ELF-1 (cell line): ENCODE data around the gene SLC27A1.
A peak's percentile ranks its signal among the peaks of the same experiment; 100 is the strongest.
"Not testable (repeated sequence)": the region's sequence is repeated elsewhere in the genome, so short reads cannot be mapped to it uniquely, and the experiment has no call there.

Experiments used
- DNase-seq: peaks from one replicate; pipeline ENCODE4 v3.0.0-alpha.2; 2016; ENCODE audit warnings: low read depth, low spot score

The SLC27A1 gene

DNA sequence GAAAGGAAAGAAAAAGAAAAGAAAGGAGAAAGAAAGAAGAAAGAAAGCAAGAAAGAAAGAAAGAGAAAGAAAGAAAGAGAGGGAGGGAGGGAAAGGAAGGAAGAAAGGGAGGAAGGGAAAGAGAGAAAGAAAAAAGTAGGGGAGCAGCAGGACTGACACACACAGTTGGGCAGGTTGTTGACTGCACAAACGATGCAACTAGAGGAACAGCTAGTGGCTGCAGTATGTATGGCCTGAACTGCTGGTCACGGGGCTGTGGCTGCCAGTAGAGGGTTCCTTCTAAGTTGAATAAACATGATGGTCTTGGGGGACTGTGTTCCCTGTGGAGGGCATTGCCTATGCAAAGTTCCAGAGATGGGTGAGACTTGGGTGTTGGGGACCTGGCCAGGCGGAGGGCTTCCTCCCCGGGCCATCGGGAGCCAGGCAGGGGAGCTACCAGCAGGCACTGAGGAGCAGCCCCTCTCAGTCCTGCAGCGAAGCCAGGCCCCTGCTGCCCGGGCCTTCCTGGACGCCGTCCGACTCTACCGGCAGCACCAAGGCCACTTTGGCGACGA is 68.4 kb downstream of the SLC27A1 start:
- no peak for DNase-seq

DNA sequence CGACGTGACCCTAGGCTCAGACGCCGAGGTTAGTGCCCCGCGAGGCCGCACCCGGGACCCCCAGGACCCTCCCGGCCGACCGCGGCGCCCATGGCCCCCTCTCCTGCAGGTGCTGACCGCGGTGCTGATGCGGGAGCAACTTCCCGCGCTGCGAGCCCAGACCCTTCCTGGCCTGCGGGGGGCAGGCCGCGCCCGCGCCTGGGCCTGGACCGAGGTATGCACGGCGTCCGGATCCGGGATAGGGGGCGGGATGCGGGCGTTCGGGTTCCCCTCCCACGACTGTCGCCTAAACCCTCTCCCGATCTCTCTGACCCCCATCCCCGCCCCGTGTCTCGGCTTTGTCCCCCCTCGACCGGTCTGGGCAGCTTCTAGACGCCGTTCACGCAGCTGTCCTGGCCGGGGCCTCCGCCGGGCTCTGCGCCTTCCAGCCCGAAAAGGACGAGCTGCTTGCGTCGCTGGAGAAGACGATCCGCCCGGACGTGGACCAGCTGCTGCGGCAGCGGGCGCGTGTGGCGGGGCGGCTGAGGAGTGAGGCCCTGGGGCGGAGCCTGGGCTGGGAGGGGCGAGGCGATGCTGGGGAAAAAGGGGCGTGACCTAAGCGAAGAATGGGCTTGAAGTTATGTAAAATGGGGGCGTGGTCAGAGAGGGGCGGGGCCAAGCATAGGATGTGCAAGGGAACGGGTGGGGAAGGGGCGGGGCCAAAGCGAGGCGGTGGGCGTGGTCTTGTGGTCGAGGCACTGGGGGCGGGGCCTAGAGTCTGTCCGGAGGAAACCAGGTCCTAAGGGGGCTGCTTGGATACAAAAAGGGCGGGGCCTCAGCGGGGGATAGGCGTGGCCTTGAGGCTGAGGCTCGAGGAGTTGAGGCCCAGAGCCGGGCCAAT is 69.2 kb downstream of the SLC27A1 start:
- DNase-seq: peak; percentile 96

DNA sequence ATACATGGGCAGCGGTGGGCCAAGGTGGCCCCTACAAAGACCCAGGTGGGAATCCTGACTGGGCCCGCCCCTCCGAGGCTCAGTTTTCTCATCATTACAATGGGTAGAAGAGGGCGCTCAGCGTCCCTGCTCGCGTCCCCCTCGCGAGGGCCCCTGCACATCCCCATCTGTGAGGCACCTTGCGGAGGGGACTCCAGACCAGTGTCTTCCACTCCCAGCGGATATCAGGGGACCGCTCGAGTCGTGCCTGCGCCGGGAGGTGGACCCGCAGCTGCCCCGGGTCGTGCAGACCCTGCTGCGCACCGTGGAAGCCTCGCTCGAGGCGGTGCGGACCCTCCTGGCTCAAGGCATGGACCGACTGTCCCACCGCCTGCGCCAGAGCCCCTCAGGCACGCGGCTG is 69.8 kb downstream of the SLC27A1 start:
- DNase-seq: no peak

DNA sequence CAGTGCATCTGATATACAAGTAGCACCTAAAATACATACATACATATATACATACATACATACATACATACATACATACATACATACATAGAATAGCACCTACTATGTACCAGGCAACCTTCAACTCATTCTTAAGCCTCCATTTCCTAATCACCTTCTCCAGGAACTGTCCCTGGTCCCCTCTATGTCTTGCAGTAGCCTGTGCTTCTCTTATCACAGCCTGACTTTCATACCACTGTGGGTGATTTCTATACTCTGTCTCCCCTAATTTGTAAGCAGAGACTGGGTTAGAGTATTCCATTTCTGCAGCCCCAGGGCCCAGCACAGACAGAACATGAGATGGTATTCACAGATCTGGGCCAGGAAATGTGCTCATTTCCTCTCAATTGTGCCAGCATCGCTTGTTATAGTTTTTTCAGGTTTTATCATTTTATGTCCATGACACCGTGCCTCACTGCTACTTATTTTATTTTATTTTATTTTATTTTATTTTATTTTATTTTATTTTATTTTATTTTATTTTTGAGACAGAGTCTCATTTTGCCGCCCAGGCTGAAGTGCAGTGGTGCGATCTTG is 70.9 kb downstream of the SLC27A1 start:
- DNase-seq: no peak

DNA sequence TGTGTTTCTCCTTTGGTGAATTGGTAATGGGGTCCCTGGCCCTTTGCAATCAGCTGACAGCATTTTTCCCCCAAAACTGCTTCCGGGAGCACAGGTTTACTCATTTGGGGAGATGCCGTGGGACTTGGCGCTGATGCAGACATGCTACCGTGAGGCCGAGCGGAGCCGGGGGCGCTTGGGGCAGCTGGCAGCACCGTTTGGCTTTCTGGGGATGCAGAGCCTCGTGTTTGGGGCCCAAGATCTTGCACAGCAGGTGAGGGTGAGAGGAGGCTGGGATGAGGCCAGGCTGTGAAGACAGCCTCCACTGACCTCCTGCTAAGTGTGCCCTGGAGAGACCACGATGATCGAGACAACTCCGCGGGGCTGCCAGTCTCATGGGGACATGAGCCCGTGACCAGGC is 71.7 kb downstream of the SLC27A1 start:
- no peak for DNase-seq

DNA sequence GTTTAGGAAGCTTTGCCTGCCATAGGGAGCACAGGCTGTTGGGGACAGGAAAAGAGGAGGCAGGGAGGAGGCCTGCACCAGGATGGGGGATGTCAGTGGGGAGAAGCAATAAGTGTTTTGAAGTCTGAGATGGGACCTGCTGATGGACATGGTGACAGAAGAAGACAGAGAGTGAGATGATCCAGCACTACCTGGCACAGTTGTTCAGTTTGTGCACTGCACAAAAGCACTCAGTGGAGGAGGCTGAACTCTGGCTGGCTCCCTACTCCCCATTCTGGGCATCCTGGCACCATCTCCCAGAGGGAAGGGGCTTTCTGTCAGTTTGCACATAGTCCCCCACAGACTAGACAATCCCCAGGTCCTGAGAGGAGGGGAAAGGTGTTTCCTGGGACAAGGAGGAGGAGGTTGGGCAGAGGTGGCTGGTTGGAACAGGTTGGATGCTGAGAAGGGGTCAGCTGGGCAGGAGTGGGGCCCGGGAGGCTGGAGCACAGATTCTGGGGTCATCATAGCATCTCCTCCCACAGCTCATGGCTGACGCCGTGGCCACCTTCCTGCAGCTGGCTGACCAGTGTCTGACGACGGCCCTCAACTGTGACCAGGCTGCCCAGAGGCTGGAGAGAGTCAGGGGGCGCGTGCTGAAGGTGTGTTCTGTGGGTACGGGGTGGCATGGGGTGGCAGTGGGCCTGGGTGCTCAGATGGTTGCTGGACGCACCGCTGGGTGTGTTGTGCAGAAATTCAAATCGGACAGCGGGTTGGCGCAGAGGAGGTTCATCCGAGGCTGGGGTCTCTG is 72.7 kb downstream of the SLC27A1 start:
- no peak for DNase-seq

DNA sequence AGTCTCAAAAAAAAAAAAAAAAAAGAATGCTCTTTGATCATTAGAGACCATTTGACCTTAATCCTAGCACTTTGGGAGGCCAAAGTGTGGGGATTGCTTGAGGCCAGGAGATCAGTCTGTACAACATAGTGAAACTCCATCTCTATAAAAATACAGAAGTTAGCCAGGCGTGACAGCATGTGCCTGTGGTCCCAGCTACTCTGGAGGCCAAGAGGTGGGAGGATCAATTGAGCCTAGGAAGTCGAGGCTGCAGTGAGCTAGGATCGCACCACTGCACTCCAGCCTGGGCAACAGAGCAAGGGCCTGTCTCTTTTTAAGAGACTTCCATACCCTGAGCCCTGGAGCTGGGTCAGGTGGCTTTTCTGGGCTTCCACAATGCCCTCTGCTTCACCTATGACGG is 73.7 kb downstream of the SLC27A1 start:
- DNase-seq: no peak

DNA sequence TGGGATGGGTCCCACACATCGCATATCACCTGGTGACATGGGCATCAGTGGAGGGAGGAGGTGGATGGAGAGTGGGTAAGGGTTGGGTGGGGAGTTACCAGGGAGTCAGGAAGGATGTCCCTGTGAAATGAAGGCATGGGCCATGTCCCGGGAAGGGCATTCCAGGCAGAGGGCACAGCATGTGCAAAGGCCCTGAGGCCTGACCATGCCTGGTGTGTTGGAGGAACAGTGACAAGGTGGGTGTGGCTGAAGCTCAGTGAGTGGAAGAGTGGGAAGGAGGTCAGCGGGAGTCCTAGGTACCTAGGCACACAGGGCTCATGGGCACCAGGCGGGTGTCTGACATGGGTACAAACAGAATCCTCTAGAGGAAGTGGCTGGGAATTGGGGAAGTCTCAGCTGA is 74.1 kb downstream of the SLC27A1 start:
- DNase-seq: no peak

DNA sequence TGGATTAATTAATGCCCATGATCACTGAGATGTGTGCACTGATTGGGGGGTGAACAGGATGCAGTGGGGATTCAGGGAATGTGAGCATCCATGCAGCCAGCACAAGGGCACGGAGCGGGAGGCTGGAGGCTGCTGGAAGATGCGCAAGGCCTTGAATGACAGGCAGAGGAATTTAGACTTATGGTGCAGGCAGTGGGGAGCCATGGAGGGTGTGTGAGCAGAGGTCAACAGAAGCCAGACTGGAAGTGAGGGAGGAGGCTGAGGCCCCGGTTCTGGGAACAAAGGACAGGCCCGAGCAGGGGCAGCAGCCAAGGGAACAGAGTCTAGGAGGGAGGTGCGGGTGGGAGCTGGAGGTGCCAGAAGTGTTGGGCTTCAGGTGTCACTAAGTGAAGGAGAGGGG is 77.8 kb downstream of the SLC27A1 start:
- DNase-seq: no peak

DNA sequence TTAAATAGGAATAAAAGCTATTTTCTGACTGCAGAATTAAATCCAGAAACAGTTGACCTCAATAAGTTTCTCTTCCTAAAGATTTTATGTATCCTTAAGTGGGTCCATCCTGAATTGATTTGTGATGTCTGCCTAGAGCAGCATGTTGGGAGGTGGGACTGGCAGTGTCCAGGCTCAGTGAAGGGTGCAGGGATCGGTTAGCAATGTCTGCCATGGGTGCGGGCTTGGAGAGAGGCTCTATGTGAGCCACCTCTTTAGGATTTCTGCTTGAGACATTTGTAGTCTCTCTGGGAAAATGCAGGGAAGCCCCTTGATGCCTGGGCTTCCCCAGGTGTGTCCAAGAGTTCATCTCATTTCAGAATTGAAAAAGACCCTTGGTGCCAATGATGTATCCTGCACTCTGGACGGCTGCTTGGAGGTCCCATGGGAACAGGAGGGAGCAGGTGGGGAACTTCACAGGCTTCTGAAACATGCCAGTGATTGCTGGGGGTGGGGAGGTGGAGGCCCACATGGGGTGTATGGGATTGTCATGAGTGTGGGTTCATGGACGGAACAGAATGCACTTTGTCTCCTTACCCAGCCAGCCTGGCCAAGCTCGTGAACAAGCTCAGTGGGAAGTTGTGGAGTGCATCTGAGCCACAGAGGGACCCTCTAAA is 78.9 kb downstream of the SLC27A1 start:
- DNase-seq: no peak

DNA sequence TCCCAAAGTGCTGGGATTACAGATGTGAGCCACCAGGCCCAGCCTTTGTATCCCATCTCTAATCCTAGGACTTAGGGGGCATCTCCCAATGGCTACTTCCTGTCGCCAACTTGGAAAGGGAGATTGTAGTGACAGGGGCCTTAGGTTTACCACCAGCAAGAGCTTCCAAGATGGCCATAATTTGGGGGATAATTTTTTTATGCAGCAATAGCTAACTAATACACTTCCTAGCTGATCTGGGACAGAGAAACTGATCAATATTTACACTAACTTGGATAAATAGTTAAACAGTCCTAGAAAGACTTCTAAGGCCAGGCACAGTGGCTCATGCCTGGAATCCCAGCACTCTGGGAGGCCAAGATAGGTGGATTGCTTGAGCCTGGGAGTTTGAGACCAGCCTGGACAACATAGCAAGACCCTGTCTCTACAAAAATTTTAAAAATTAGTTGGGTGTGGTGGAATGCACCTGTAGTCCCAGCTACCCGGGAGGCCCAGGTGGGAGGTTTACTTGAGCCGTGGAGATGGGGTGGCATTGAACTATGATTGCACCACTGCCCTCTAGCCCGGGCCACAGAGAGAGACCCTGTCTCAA is 79.8 kb downstream of the SLC27A1 start:
- no peak for DNase-seq

DNA sequence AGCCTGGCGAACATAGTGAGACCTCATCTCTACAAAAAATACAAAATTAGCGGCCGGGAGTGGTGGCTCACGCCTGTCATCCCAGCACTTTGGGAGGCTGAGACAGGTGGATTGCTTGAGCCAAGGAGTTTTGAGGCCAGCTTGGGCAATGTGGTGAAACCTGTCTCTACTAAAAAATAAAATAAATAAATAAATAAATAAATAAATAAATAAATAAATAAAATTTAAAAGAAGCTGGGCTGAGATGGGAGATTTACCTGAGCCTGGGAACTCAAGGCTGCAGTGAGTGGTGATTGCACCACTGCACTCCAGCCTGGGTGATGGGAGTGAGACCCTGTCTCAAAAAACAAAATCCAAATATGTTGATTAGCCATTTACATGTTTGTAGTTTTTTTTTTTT is 82.4 kb downstream of the SLC27A1 start:
- DNase-seq: not testable (repeated sequence)

DNA sequence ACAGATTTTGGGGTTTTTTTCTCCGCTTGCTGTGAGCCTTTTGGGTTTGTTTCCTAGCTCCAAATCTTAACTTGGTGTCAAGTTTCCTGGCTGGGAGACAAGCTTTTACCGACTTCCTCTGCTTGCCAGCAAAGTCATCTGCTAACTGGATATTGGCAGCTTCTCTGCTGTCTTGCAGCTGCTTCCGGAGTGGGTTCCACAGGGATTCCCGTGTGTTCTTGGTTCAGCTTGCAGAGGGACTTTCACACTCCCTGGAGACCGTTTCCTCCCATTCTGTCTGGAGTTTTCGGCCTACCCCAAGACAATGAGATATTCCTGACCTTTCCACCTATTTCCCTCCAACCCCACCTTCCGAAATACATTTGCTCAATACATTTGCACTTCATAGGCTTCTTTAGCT is 82.9 kb downstream of the SLC27A1 start:
- DNase-seq: peak; percentile 28

DNA sequence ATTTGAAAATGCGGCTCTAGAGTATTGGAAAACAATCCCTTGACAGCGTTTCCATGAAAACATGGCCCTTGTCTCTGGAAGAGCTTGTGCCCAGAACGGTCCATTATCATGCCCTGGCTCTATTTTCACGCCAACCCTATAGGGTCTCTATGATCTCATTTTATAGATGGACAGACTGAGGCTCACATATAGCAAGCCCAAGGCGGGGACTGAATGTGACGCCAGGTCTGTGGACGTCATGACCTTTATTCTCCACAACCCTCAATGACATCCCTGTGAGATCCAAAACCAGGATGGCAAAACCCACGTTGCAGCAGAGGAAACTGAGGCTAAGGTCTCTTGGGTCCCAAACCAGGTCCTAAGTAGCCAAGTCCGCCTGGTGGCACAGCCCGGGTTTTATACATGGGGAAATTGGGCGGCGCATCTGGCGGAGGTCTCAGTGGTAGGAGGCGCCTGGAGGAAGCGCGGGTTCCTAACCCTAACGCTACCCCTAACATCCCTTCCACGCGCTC is 84.7 kb downstream of the SLC27A1 start:
- no peak for DNase-seq

DNA sequence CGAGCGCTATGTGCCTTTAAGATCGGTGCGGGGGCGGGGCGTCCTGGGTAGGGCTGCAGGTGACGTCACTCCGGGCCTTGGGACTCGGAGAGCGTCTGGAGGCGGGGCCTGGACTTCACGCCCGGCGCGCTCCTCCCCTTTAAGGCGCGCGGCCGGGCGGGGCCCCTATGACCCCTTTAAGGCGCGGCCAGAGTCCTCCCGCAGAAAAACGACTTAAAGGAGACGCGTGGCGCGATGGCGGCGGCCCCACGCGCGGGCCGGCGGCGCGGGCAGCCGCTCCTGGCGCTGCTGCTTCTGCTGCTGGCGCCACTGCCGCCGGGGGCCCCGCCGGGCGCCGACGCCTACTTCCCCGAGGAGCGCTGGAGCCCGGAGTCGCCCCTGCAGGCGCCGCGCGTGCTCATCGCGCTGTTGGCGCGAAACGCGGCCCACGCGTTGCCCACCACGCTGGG is 85.2 kb downstream of the SLC27A1 start, which contains the start of gene COLGALT1:
COLGALT1 (plus strand) TSS at position 170 of the 449 bp plus-strand sequence; CDS start at position 235, 65 bp downstream.
- DNase-seq: peak; percentile 97
